Activated T-cell treated with anti-CD3 and anti-CD28 coated beads for 24 hours (primary cell): ENCODE measurements around the gene GPR15LG.
"Not testable (repeated sequence)": the region's sequence is repeated elsewhere in the genome, so short reads cannot be mapped to it uniquely, and the experiment has no call there.

Experiments used
- DNase-seq: peaks from one replicate; pipeline ENCODE4 v3.0.0-alpha.2; 2020; ENCODE audit warnings: low read depth

GPR15LG gene

DNA sequence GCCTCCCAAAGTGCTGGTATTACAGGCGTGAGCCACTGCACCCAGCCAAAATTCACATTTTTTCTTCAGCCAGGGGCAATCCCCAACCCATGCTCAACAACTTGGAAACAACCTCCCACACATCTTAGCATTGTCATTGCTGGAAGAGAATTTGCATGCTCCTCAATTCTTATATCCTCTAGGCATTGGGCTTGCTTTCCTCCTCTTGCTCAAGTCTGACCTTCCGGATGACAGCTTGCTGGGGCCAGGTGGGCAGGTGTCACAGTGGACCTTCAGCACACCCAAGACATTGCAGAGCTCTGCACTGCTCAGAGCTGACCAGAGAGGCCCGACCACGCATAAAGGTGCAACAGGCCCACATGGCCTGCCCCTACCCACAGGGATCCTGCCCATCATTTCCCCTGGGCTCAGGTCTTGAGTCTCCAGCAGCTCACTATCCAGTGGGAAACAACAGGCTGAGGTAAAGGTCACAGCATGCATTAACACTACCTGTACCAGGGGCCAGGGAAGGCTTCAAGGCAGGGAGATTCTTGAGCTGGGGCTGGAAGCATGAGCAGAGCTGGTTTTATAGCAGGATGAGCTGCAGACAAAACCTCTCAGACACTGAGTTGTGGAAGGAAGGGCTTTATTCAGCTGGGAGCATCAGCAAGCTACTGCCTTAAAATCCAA is 6.8 kb upstream of the GPR15LG start:
- DNase-seq = no peak

- DNase-seq = not testable (repeated sequence)
Observed at GRCh38 chr10:84167289-84167653, 6.3 kb upstream of the GPR15LG start.

- DNase-seq = not testable (repeated sequence)
Observed at GRCh38 chr10:84168382-84168781, 5.2 kb upstream of the GPR15LG start.

DNA sequence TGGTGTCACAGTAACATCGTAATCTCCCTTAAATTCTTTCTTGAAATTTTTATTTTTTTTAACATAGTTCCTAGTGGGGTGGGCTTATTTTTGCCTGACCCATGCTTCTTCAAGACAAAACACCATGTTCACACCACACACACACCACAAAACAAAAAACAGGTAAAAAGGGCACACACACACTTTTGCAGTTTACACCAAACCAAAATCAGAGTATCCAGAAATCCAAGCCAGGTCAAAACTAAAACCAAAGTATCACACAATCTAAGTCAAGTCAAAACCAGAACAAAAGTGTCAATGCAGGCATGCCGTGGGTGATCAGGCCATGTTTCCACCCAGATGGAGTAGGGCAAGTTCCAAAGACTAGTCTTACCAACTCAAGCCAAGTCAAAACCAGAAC is 2.4 kb upstream of the GPR15LG start:
- not testable (repeated sequence) for DNase-seq

DNA sequence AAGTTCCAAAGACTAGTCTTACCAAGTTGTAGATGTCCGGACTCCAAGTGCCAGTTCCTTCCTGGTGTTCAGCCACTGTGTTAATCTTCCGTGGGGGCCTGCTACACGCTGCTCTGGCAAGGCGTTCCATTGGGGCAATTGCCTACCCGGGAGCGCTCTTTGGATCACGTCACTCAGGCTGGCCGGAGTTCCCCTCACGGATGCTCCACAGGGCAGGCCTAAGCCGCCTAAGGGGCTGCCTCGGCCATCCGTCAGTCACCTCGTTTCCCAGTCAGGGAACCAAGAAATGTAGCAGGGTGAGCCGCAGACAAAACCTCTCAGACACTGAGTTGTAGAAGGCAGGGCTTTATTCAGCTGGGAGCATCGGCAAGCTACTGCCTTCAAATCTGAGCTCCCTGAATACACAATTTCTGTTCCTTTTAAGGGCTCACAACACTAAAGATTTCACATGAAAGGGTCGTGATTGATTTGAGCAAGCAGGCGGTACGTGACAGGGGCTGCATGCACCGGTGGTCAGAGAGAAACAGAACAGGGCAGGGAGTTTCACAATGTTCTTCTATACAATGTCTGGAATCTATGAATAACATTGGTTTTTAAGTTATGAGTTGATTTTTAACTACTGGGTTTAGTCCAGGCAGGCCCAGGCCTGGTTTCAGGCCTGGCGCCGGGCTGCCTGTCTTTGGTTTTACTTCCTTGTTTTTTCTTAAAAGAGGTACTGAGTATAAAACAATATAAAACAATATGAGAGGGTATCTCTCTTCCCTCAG is 1.7 kb upstream of the GPR15LG start:
- DNase-seq = not testable (repeated sequence)

DNA sequence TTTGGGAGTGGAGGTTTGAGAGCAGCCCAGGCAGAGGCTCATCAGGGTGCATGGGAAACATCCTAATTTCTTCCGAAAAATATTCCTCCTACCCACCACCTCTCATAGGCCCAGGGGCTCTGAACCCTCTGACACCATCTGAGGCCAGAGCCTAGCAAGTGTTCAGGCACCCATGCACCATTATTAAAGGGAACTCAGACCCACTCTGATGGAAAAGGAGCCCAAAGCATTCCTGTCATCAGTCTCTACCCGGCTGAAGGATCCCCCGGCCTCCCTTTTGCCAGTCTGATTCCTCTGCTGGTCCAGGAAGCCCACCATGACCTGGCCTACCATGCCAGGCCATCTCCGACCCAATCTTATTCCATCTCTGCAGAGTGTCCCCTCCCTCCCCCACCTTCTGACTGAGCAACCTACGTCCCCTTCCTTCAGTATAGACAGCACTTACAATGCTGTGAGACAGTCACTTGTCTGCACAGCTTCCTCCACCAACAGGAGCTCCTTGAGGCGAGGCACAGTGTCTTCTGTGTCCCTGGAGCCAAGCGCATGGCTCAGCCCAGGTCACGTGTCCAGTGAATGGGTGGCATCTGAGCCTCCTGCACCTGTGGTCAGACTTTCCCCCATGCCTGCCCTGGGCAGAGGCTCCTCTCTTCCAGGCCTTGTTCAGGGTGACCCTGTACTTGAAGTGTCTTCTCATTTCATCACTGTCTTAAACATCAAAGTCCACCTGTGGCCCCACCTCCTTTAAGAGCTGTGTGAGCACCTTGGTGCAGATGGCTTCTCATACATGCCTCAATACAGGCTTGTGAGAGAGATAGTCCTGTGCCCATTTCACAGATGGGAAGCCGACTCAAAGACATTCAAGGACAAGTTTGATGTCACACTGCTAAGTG is 889 bp upstream of the GPR15LG start:
- DNase-seq = no peak

- DNase-seq = no peak
Observed at GRCh38 chr10:84175436-84175835, 1.8 kb downstream of the GPR15LG start.

GRCh38 chr10:84176351-84176750 is 2.8 kb downstream of the GPR15LG start:
- DNase-seq = no peak

DNA sequence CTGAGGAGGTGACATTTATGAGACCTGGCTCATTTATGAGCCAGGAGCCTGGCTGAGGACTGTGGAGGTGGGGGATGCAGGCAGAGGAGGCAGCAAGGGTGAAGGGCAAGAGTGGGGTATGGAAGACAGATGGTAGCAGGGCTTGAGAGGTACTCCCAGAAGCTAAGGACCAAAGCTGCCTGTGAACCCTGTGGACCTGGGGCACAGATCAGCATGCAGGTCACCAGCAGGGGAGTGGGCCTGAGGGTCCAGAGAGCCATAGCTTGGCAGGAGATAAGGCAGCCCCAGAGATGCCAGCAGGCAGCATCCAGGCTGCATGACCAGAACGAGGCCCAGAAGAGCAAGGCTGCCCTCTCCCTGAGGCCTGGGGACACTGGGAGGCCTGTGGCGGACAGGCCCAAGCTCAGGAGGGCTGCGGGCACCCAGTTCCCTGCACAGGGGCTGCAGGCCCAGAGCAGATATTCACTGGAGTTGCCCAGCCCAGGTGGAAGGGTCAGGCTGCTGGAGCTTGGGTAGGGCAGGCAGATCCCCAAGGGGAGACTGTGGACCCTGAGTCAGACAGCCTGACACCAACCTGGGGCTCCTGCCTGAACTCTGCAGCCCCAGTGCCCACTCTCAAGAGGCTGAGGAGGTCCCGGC is 3.4 kb downstream of the GPR15LG start:
- no peak for DNase-seq

GRCh38 chr10:84177541-84178141 is 4.0 kb downstream of the GPR15LG start:
- DNase-seq = peak; percentile 10

DNA sequence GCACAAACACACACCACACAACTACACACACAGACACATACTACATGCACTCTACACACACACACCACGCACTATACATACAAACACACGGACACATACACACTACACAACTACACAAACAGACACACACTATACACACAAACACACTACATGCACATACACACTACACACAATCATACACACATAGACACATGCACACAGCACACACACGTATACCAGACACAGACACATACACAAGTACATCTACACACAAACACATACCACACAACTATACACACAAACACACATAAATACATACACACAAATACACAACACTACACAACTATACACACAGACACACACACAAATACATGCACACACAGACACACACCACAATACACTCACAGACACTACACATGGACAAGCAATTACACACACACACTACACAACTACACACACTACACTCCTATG is 4.6 kb downstream of the GPR15LG start:
- no peak for DNase-seq

- DNase-seq = no peak
Observed at GRCh38 chr10:84179059-84179710, 5.6 kb downstream of the GPR15LG start.

- not testable (repeated sequence) for DNase-seq
Observed at GRCh38 chr10:84180386-84180785, 6.8 kb downstream of the GPR15LG start.

- DNase-seq = no peak
Observed at GRCh38 chr10:84181631-84182030, 8.0 kb downstream of the GPR15LG start.

- no peak for DNase-seq
Observed at GRCh38 chr10:84184517-84184916, 10.9 kb downstream of the GPR15LG start.

GRCh38 chr10:84185526-84186175 is 12.1 kb downstream of the GPR15LG start:
- no peak for DNase-seq

- DNase-seq = no peak
Observed at GRCh38 chr10:84188815-84189214, 15.2 kb downstream of the GPR15LG start.

GRCh38 chr10:84190621-84191020 is 17.0 kb downstream of the GPR15LG start:
- DNase-seq = no peak

DNA sequence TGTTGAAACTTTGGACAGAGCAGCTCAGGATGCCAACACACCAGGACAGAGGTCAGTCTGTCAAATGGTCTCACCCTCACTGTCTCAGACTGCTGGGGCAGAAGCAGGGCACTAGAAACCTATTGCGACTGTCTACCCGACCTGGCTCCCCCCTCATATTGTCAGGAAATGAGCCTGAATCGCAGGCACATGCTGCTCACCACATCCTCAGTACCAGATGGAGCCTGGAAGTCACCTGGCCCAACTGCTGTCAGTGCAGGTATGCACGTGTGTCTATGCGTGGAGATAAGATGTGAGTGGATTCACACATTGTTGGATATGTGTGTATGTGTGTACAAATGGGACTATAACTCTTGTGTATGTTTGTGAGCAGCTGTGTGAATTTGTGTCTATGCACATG is 17.5 kb downstream of the GPR15LG start:
- DNase-seq = no peak

DNA sequence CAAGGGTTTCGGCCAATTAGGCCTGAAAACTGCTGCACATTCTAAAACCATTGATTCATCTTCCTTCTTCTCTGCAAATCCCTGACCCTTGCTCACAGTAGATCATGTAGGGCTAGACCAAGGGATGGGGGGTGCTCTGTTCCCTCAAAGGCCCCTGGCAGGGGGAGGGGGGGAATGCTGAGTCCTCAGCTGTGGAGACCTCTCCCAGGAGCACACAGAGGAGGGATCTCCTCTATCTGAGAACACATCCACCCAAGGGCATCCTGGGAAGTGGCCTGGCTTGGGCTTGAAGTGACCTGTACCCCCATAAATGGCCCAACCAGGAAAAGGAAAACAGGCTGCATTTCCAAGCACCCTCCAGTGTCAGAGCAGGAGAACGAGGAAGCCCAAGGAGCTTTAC is 19.7 kb downstream of the GPR15LG start:
- no peak for DNase-seq
